HG03565 (cell line): ENCODE data around the gene RALGPS1.
A peak's percentile ranks its signal among the peaks of the same experiment; 100 is the strongest.

ENCODE experiments used
- ATAC-seq: cut with Tn5 transposase; IDR thresholded peaks from one replicate; pipeline ENCODE4 v1.9.1; 2021; ENCODE audit warnings: mild to moderate bottlenecking, moderate library complexity; ENCODE audit not compliant: unreplicated experiment

The RALGPS1 gene, protein sequence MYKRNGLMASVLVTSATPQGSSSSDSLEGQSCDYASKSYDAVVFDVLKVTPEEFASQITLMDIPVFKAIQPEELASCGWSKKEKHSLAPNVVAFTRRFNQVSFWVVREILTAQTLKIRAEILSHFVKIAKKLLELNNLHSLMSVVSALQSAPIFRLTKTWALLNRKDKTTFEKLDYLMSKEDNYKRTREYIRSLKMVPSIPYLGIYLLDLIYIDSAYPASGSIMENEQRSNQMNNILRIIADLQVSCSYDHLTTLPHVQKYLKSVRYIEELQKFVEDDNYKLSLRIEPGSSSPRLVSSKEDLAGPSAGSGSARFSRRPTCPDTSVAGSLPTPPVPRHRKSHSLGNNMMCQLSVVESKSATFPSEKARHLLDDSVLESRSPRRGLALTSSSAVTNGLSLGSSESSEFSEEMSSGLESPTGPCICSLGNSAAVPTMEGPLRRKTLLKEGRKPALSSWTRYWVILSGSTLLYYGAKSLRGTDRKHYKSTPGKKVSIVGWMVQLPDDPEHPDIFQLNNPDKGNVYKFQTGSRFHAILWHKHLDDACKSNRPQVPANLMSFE

DNA sequence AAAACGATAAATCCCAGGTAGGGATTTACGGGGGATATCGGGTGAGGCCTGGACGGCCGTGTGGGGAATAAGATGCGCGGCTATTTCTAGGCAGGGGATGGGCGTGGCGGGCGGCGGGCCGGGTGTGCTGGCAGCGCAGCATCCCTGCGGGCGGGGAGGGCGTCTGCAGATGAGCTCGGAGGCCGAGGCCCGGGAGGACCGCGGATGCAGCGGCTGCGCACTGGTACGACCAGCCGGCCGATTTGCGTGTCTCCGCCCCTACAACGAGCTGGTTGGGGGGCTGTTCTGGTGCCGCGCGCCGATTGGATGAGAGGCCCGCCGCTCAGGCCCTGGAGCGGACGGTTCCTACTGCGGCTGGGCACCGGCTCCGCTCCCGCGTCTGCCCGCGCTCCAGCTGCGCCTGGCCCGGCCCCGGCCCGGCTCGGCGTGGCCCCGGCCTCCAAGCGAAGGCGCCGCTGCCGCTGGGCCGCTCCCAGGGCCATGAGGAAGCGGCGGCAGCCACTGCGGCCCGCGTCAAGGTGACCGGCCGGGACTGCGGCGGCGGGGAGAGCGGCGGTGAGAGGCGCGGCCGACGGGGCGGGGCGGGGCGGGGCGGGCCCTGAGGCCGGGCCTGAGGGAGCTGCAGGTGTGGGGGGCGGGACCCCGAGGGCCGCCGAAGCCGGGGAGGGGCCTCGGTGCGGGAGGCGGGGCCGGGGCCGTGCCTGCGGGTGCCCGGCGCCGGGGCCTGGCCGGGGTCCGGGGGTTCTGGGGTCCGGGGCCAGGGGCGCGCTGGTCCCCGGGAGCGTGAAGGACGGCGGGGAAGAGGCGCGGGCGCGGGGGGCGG lies at the start of gene RALGPS1:
Gene RALGPS1 (plus strand): TSS at position 325 of the 823 bp plus-strand sequence. CDS start 47,508 bp downstream, outside the sequence.
- ATAC-seq: peak; percentile 94

DNA sequence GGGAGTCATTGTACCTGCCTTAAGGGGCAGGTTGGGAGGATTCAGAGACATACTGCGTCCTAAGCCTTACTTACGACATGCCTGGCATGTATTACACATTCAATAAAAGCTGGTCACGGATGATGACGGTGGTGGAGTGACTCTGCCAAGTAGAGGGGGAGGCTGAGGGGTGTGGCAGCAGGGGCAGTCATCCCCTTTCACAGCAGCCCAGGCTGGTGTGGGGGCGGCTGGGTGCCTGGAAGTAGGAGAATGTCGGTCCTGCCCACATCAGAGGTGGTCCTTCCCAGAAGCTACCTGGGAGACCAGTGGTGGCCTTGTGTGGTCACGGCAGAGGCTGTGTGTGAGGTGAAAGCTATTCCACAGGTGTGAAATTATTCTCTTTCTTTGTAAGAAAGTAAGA lies 45.2 kb upstream of the RALGPS1 start:
- ATAC-seq: no peak

DNA sequence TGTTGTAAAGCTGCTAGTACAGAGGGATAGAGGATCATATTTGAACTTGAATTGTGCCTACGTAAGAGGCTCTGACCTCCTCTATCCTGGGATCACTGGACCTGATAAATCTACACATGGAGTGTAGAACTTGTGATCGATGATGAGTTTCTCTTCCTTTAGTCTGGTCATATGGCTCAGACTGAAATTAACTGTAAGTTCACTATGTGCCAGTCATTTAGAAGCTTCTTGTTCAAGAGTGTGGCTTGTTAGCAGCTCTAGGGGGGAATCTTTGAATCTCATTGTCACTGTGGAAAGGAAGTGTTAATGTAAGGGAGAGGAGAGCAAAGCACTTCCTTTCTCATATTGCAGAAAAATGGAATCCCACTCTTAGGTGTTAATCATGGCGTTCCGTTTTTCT lies 42.1 kb upstream of the RALGPS1 start:
- ATAC-seq: no peak

DNA sequence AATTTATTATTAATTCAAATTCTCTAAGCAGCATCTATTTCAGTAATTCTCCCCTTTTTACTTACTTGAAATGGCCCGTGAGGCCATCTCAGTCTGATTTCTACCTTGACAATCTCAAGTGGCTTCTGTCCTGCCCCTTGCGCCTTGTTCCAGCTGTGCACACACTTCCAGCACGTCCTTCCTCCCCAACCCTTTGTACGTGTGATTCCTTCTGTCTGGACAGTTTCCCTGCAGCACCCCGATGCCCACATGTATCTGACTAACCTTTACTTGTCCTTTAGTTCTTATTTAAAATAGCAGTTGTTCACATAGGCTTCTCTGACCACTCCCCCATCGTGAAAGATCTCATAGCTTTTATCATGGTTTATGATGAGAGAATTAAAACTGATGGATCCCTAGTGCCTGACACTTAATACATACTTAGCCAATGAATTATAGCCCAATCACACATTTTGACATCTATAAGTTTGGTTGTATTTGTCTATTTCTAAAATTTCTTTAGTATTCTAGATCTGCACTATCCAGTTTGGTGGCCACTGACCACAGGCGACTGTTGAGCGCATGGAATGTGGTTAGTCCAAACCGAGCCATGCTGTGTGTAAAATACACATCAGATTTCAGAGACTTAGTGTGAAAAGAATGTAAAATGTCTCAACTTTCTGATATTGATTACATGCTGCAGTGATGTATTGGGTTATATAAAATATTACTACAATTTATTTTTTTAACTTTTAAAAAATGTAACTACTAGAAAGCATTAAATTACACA lies 39.9 kb upstream of the RALGPS1 start:
- no peak for ATAC-seq

DNA sequence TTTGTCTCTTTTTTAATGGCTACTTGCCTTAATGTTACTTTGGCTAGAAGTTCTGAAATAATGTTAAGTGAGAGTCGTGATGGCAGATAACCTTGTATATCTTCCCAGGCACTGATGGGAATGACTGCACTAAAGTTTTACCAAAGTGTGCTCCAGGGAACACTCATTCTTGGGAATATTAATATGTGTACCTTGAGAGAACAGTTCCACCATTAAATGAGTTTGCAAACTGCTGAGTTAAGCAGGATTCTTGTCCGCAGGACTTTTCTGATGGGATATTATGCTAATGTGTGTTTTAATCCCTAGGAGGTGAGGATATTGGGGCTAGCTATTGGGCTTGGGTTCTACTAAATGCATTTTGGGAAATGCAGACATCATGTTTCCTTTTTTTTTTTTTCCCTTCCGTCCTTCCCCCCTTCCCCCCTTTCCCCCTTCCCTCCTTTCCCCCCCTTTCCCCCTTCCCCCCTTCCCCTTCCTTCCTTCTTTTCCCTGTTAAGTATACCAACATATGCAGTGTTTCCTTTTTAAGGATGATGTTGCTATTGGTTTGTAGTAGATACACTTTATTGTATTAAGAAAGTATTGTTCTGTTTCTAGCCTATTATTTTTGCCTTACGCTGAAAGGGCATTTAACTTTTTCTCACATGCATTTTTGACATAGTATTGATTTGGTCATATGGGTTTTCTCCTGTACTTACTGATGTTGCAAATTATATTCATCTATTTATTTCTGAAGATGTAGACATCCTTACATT lies 38.6 kb upstream of the RALGPS1 start:
- no peak for ATAC-seq

DNA sequence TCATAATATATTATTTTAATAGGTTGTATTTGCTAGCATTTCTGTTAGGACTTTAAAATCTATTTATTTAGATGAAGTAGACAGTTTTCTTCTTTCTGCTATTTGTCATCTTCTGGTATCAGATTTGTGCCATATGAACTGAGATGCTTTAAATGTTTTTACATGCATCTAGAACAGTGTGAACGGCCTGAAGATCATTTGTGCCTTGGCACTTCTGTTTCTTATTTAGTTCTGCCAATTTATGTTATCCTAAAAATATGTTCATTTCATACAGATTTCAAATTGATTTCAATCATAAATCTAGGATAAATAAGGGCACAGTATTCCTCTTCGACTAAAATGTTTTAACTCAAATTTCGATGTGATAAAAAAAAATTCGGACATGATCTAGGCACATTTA lies 38.1 kb upstream of the RALGPS1 start:
- ATAC-seq: no peak

DNA sequence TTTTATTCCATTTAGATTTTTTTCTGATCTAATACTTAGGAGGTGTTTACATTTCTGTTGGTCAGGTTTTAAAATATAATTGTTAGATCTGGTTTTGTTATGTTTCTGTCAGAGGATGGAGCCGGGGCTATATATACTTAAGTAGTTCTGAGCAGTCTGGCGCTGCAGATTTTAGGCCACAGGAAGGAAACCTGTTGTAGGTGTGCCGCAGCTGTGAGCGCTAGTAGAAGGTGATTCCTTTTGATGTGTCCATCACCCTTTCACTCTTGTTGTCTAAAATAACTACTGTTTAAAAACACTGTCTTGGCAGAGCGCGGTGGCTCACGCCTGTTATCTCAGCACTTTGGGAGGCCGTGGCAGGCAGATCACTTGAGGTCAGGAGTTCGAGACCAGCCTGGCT lies 37.2 kb upstream of the RALGPS1 start:
- no peak for ATAC-seq

DNA sequence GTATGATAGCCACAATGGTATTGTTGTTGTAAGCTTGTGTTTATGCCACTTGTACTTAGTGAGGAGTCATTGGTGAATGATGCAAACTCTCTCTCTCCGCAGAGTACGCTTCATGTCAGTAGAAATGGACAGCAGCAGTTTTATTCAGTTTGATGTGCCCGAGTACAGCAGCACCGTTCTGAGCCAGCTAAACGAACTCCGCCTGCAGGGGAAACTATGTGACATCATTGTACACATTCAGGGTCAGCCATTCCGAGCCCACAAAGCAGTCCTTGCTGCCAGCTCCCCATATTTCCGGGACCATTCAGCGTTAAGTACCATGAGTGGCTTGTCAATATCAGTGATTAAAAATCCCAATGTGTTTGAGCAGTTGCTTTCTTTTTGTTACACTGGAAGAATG lies 35.3 kb upstream of the RALGPS1 start:
- ATAC-seq: no peak

DNA sequence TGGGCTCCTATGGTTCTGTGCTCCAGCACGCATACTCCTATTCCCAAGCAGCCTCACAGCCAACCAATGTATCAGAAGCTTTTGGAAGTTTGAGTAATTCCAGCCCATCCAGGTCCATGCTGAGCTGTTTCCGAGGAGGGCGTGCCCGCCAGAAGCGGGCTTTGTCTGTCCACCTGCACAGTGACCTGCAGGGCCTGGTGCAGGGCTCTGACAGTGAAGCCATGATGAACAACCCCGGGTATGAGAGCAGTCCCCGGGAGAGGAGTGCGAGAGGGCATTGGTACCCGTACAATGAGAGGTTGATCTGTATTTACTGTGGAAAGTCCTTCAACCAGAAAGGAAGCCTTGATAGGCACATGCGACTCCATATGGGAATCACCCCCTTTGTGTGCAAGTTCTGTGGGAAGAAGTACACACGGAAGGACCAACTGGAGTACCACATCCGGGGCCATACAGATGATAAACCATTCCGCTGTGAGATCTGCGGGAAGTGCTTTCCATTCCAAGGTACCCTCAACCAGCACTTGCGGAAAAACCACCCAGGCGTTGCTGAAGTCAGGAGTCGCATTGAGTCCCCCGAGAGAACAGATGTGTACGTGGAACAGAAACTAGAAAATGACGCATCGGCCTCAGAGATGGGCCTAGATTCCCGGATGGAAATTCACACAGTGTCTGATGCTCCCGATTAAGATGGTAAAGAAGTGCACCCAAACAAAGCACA lies 34.2 kb upstream of the RALGPS1 start:
- ATAC-seq: no peak

DNA sequence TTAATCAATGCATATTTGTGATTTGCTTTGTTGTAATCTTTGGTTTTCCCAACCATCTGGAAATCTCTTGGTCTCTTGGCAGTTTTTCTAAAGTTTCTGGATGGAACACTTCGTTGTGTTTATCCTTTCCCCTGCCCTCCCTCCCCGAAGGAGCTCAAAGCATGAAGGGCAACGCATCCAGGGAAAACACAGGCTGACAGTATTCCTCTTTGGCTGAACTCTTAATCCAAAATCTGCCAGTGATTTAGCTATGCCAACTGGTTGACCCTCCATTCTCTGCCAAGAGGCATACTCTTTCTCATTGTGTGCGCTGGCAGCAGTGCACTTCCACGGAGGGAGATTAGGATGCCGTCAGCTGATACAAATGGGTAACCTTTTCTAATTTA lies 33.6 kb upstream of the RALGPS1 start:
- no peak for ATAC-seq

DNA sequence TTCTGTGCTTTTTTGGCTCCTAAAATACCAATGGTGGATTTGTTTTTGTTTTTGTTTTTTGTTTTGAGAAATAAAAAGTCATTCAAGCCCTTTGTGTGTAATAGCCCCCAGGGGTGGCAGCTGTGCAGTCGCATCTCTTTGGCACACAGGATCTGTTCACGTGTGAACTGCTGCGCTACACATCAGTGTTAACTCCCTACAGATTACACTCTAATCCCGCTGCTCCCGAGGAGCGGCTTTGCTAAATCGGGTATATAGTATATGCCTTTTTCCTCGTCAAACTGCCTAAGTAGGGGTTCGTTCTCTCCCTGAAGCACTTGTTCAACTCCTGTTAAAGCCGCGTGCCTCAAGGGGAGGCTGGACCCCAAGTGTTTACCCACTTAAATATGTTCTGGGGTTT lies 31.8 kb upstream of the RALGPS1 start:
- ATAC-seq: no peak

DNA sequence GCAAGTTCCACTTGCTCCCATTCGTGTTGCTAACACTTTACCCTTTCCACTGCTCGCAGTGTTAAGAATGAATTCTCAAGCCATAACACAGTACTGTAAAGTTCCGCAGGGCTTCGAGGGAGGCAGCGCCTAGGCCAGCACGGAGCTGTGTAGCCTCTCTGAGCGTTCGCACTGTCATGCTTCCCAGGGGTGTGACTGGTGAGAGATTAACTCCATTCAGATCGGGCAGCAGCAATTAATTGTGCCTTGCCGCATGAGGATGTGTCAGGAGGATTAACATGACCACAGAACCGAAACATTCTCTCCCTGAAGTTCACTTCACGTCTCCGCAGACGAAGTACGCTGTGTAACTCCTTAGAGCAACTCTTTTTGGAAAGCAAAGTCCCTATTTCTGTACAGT lies 30.9 kb upstream of the RALGPS1 start:
- ATAC-seq: no peak

DNA sequence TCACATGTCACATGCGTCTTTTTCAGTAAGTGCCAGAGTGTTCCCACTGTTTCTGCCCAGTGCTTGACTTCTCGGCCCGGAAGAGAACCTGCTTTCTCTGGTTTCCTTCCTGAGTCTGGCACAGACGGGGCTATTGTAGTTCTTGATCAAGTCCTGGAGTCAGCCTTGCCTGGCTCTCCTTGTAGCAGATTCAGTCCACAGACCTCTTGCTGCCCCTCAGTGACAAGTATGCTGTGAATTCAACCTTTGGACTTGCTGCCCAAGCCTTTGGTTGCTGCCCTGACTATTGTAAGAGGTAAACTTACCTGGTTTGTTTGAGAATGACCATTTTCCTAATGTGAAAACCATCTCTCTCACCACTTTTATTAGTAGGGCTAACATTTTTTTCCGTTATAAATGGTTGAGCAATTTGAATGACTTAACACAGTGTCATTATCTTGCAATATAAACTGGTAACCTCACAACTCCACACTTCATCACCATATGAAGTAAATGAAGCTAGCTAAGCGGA lies 29.4 kb upstream of the RALGPS1 start:
- no peak for ATAC-seq

DNA sequence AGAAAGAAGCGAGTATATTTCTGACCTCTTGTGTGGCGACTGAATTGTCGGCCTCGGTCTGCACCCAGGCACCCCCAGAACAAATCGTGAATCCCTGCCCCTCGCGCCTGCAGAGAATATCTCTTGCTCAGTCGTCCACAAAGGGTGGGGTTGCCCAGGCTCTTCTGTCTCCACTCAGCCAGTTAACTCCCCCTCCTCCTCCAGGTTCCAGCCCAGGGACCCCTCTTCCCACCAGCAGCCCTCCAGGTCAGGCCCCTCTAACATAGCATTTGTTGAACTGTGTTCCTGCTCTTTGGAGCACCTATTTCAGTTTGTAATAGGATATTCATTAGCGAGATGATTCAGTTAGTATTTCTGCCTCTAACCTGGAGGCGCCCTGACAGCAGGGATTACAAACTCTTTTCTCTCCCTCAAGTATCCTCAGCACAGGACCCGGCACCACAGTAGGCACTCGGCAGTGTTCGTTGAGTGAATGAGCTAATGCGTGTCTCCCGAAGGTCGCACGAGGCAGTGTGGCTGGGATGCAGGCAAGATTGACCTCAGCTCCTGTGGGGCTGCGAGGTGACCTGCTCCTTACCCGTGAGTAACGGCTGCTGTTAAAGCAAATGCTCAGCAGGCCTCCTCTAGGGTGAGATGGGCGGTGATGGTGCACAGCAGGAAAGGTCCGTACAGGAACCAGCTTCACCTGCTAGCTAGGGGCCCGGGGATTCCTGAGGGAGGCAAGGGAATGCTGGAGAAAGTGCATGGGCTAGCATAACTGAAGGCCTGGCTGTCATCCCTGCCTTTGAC lies 28.4 kb upstream of the RALGPS1 start:
- no peak for ATAC-seq

DNA sequence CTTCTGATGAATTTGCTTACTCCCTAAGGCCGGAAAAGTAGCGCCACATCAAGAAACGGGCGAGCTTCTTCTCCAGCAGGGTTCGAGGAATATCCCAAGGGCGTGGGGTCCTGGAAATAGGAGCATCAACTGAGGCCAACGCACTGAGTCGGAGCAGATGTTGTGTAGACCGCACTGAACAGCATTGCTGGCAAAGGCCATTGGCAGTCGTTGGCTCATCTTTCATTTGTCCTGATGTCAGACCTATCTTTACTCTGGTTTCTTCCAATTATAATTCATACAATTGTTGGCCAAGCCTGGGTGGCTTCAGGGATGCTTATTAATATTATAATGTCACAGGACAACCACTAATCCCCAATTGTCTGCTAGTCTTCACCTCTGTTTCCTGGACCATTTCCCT lies 27.7 kb upstream of the RALGPS1 start:
- no peak for ATAC-seq

DNA sequence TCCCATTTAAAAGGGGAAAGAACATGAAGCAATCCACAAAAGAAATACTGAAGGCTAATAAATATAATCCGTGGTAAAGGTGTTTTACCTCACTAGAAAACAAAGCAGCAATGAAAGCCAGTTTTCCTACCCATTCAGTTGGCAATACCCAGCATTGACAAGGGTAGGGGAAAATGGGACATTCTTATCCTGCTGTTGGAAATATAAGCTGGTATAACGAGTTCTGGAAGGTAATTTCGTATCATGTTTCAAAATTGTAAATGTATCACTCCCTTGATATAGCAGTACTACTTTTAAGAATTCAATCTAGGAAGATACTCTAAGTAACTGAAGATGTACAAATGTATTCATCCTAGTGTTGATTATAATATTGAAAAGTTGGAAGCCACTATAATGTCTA lies 22.9 kb upstream of the RALGPS1 start:
- no peak for ATAC-seq

DNA sequence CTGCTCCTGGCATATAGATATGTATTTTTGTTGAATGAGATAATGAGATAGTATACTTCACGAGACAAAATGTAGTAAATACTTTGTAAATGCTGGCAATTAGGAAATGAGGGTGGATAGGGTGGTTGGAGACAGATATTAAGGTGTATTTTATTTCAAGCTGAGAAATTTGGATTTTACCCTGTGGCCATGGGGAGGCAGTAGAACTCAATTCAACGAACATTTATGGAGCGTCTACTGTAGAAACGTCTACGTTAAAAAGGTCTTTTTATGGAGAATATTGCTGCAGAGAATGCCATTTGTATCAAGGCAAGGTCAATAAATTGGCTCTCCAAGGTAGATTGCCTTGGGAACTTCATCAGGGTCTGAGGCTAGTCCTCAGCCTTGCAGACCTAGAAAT lies 21.5 kb upstream of the RALGPS1 start:
- ATAC-seq: no peak

DNA sequence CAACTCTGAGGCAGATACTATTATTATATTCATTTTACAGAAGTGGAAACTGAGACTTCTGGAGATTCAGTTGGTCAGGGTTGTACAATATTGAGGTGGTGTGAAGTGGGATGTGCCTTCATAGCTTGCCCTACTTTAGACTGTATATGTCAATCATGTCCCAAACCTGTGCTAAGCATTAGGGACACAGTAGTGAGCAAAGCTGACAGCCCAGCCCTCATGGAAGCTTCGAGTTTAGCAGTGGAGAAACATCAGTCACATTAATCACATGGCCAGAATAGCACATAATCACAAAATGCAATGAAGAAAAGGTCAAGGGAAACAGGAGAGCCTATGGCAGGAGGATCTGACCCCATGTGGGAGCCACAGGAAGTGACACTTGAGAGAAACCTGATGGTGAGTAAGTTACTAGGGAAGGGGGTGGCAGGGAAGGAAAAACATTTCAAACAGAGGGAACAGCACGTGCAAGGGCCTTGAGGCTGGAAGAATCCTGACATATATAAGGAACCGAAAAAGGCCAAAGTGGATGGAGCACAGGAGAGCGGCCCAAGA lies 20.5 kb upstream of the RALGPS1 start:
- ATAC-seq: no peak

DNA sequence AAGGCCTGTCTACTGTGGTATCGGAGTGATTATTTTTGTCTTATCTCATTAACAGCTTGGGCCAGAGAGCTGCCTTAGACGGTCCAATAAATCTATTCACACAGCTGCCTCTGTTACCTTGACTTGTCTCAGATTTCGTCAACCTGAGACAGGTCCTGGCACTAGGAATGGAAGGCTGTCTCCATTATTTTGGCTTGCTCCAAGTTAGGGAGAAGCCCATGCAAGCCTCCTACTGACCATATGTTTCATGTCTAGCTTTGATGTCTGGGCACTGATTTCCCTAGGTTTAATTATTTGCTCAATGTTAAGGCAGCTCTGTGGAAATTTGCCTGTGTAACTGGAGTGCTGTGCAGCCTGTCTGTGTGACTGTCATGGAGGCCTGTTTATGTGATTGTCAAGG lies 12.4 kb upstream of the RALGPS1 start:
- ATAC-seq: no peak
